DMS53 treated with DMSO at 0.1 percent for 48 hours (cell line): ENCODE results near the gene SYNPO2L.
"Not testable (repeated sequence)": the region's sequence is repeated elsewhere in the genome, so short reads cannot be mapped to it uniquely, and the experiment has no call there.

Experiments
- DNase-seq: peaks from one replicate; lab custom pipeline; 2025; ENCODE audit not compliant: unreplicated experiment; lab: John Stamatoyannopoulos, UW

Gene SYNPO2L

GRCh38 chr10:73625004-73625883 lies 30.6 kb downstream of the SYNPO2L start:
- no peak for DNase-seq

DNA sequence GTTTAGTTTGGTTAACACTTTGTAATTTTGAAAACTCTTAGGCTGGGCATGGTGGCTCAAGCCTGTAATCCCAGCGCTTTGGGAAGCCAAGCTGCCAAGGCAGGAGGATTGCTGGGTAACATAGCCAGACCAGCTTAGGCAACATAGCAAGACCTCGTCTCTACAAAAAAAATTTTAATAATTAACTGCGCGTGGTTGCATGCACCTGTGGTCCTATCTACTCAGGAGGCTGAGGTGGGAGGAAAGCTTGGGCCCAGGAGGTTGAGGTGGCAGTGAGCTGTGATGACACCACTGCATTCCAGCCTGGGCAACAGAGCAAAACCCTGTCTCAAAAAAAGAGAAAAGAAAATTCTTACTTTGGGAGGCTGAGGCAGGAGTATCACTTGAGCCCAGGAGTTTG lies 32.8 kb downstream of the SYNPO2L start:
- DNase-seq, result no peak

- DNase-seq, result not testable (repeated sequence)
Measured at GRCh38 chr10:73620974-73621373, 34.9 kb downstream of the SYNPO2L start.

DNA sequence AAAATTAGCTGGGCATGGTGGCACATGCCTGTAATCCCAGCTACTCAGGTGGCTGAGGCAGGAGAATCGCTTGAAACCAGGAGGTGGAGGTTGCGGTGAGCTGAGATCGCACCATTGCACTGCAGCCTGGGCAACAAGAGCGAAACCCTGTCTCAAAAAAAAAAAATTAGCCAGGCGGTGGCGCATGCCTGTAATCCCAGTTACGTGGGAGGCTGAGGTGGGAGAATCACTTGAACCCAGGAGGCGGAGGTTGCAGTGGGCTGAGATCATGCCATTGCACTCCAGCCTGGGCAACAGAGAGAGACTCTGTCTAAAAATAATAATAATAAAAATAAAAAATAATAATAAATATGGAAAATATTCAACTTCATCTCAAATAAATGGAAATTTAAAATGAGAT lies 38.7 kb downstream of the SYNPO2L start:
- not testable (repeated sequence) for DNase-seq

GRCh38 chr10:73614720-73615119 lies 41.1 kb downstream of the SYNPO2L start:
- DNase-seq, result no peak

GRCh38 chr10:73609116-73609515 lies 46.7 kb downstream of the SYNPO2L start:
- DNase-seq, result no peak

DNA sequence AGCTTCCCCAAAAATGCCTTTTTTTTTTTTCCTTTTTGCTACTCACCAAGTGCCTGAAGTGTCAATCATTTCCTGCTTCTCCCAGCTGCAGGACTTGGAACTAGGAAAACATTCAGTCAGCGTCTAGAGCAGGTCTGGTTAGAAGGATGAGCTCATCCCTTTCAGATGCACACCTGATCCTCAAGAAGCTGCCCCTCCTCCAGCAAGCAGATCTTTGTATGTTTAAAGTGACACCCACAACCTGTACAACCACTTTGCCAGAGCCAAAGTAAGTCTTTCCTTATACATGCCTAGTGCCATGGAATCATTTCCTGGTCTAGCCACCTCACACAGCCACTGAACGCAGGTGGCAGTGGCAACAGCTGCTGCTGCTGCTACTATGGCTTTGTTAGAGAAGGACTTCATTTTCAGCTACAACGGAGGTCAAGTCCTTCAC lies 54.3 kb downstream of the SYNPO2L start:
- DNase-seq, result peak; percentile 93

- no peak for DNase-seq
Measured at GRCh38 chr10:73597346-73597745, 58.5 kb downstream of the SYNPO2L start.
